Stimulated activated CD4-positive, alpha-beta T cell treated with anti-CD3 and anti-CD28 coated beads, Interleukin-12 subunit alpha, Interleukin-12 subunit beta, amount 100 ng/mL, for 24 hours (primary cell): ENCODE measurements around the gene METTL25B.

Experiments used
- DNase-seq, 2 experiments: peaks; one replicate each; pipeline ENCODE4 v3.0.0-alpha.2; 2020; ENCODE audit warnings: low read depth in 2 of 2

METTL25B gene

DNA sequence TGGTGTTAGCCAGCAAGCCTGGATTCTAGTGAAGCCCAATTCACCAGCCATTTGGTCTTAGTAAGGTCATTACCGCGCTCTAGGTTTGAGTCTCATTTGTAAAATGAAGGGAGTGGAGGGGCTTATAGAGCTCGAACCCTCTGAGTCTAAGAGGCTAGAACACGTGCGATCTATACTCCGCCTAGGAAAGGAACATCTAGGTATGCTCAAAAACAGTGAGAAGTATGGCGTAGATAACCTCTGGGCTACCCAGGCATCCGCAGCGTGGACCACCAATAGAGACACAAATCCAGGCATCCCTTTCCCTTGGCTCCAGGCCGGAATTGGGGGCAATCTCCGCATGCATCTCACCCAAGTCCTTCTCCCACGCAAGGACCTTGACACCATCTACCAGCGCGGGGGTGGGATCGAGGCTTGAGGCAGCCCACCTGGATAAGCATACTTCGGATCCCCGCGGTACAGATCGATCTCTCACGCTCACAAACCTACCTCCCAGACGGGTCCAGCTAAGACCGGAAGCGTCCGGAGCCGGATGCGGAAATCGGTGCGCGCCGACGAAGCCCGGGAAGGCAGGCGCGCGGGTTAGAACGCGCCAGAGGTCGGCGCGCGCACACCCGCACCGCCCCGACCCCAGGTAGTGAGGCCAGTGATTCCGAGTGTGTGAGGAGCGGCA lies at the start of gene METTL25B:
Gene METTL25B (plus strand): TSS at position 544 of the 673 bp plus-strand sequence. CDS start 636 bp downstream, outside the sequence.
- DNase-seq = peak; percentile 65 to 75

DNA sequence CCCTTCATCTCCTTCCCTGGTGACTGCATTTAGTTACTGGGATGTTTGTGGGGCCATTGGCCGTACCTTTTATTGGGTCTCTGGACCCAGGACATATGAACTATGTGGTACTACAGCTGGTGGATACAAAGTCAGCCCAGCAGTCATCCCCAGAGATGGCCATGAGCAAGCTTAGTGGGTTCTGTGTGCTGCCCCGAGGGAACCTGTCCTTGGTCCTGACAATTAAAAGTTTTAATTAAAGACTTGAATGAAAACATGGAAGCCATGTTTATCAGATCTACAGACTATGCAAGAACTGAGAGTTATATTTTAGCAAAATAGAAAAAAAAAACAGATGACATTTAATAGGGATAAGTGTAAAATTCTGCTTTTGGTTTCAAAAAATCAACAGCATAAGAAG lies 48.2 kb upstream of the METTL25B start:
- DNase-seq = no peak

DNA sequence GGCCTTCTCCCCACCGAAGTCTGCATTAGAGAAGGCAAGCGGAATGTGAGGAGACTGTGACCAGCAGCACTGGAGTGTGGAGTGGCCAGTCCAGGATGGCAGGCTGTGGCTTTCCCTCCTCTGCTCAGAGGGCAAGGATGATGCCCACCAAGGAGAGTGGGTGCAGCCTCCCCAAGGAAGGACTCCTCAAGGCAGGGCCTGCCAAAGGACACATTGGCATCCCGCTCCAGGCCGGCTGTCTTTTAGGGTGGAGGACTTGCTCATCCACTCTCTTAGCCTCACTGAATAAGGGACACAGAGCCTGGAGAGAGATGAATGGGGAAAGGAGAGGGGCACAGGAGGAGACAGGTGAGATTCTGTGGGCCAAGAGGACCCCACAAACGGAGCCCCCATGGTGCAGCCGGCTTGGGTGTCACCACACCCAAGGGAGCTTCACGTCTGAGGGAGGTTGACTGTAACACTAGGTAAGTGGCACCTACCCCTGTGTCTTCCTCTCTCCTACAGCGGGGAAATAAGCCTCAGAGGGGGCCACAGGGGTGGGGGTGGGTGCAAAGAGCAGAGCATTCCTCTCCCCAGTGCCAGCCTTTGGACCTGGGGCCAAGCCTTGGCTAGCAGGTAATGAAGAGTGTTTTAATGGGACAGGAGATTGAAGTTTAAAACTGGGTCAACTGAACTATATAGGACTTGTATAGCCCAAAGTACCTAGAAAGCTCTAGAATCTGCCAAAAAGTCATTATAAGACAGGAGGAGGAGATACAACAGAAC lies 46.9 kb upstream of the METTL25B start:
- no peak for DNase-seq

DNA sequence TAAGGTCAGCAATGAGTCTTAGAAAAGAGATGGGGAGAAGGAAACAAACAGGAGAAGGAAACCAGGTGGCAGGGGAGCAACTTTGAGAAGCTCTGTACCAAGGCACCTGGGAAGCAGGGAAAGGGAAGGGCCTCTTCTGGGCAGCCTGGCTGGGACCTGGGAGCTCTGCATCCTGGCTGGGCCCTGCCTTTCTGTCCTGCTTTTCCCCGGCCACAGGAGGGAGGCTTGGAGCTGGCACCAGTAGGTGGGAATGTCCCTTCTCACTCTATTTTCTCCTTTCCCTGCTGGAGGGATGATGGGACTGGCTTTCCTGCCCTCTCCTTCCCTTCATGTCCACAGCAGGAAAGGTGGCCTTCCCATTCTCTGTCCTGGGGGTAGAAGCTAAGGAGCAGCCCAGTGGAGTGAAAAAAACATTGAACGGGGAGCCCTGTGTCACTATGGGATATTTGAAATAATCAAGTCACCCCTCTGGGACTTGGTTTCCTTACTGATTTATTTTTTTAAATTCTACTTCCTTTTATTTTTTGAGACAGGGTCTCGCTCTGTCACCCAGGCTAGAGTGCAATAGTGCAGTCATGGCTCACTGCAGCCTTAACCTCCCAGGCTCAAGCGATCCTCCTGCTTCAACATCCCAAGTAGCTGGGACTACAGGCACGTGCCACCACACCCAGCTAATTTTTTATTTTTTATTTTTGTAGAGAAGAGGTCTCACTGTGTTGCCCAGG lies 45.9 kb upstream of the METTL25B start:
- no peak for DNase-seq

DNA sequence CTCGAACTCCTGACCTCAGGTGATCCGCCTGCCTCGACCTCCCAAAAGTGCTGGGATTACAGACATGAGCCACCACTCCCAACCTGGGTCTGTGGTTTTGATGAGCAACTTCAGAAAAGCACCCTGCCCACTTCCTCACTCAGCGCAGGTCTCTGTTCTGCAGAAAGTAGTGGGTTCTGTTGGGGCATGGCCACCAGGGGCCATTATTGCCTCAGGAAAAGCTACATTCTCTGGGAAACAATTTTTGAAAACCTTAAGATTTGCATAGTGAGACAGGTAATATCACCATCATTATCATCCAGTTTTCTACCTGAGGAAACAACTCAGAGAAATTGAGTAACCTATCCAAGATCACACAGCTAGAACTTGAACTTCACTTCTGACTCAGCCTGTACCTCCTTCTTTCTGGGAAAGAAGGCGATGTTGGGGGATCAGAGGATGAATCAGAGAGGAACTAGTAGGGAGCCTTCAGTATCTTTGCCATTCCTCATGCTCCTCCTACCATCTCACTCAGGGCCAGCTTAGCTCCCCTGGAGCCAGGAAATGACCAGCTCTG lies 44.0 kb upstream of the METTL25B start:
- peak in 1 of 2 experiments; percentile 29 for DNase-seq

DNA sequence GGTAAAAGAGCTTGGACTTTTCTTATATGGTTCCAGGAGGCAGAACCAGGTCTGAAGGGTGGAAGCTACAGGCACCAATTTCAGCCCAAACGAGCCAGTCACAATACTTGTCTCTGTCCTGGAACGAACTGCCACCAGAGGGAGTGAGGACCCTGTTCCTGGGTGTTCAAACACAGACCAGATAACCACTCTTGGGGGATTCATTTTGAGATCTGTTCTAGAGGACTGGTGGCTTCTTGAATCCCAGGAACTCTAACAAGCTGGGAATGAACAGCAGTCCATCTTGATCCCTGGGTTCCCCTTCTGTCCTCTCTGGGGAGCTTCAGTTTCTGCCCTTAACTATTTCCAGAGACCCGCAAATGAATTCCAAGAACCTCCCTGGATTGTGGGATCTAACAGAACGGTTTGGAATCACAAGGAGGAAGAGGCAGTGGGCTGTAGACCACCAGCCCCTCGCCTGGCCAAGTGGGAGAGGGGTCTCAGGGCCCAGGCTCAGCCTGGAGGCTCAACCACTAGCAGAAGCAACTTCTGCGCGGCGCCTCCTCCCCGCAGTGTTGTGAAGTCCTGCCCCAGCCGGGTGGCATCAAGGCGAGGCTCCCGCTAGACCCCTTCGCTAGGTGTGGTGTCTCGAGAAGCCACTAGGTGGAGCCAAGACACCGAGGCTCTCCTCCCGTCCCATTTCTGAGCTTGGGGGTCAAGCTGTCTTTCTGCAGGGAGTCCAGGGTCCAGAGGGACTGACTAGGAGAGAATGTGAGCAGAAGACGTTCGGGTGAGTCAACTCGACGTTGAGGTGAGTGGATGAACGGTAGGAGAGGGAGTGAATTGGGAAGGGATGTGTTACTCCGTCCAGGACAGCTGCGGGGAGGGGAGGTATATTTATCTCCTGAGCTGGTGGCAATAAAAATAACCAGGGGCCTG lies 39.0 kb upstream of the METTL25B start:
- peak; percentile 46 to 71 for DNase-seq

DNA sequence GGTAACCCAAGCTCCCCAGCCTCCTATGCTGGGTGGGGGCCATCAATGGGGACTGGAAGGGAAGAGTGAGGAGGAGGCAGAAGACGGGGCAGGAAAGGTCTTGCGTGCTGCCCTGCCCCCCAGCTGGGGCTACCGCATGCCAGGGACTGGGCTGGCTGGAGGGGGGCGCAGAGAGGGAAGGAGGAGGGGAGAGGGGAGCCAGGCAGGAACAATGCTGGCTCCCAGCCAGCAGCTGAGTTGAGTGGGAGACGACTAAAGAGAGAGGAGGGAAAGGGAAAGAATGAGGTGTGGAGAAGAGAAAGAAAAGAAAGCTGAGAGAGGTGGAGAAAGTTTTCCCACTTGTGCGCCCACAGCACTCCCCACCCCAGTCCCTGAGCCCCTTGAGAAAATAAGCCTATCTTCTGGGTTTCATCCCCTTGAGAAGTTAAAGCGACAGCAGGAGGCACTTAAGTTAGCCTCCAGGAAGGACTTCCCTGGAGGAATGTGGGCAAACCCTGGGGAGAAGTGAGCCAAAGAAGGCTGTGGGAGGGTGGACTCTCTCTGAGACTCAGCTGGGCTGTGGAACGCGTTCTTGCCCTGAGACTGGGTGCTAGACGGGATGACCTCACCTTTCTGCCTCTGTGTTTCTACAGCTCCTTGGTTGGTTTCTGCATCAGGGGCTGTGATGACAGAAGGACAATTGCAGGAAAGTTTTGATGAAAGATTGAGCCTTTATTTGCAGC lies 38.2 kb upstream of the METTL25B start:
- no peak for DNase-seq

DNA sequence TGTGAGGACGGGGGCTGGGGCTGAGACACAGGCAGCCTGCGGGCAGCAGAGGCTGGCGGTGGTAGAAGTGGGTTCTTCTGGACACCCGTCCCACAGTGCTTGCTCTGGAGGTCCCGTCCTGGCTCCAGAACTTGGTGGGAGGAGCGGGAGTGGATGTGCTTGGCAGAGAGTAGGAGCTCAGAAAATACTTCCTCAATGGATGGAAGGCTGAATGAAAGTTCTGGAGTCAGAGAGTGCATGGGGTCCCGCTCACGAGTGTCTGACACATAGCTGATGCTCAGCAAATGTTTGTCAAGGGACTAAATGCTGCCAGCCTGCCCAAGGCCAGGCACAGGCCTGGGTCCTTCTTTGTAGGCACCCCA lies 37.6 kb upstream of the METTL25B start:
- no peak for DNase-seq

DNA sequence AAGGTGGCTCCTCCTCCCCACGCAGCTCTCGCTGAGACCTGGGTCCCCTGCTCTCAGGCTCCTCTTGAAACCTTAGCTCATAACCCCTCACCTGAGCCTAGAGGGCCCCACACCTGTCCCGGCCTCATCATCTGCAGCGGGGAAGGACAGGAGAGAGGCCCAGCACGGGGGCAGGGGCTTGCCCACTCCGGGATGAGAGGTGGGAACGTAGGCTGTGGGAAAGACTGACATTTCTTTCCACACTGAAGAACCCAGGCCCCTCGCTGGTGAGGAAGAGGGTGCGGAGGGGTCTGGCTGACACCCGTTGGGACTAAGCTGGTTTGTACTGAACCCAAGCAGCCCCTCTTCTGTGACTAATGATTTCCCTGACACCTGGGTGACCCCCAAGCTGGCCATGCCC lies 37.1 kb upstream of the METTL25B start:
- no peak for DNase-seq

DNA sequence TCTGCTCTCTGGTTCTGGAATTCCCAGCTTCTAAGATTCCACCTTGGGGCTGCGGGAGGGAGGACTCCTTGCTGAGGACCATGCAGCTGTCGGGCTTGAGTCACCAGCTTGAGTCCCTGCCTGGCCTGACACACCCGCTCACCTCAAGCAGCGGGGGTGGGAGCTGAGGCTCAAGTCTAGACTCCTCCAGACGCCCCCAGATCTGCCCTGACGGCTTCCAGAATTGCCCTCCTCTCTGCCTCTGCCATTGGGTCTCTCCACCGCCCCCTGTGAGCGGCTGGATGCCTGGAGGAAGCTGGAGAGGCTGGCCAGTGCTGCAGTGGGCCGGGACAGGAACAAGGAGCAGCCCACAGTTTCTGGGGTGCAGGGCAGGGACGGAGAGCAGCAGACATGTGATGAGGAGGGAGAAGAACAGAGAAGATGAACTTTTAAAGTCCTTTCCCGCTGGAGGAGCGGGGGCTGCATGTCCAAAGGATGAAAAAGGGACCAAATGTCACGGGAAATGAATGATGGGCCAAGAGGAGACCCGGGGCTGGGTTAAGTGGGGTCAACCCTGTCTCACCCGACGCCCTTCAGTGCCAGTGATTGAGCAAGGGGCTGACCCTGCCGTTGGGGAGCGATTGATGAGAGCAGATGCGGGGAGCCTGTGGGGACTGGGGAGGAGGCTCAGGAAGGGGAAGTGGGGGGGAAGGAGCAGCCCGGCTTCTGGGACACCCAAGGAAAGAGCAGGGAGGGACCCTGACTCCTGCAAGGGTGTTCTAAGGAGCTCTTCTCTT lies 36.4 kb upstream of the METTL25B start:
- no peak for DNase-seq

DNA sequence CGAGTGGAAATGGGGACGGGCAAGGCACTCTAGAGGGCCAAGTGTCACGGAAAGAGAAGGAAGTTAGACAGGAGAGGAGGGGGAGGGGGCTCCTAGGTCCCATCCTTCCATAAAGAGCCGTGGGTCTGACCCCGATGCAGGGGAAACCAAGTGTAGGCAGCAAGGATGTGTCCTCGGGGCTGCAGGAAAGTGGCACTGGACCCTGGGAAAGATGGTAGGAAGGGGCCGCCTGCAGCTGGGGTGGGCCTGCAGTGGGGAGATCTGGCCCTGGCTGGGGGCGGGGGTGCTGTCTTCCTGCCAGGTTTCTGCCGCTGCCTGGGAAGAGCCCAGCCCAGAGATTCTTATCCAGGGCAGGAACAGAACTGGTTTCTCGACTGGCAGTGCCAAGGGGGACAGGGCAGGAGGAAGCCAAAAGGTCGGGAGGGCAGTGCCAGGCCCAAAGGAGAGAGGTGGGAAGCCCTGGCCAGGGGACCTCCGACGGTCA lies 35.8 kb upstream of the METTL25B start:
- DNase-seq = no peak

DNA sequence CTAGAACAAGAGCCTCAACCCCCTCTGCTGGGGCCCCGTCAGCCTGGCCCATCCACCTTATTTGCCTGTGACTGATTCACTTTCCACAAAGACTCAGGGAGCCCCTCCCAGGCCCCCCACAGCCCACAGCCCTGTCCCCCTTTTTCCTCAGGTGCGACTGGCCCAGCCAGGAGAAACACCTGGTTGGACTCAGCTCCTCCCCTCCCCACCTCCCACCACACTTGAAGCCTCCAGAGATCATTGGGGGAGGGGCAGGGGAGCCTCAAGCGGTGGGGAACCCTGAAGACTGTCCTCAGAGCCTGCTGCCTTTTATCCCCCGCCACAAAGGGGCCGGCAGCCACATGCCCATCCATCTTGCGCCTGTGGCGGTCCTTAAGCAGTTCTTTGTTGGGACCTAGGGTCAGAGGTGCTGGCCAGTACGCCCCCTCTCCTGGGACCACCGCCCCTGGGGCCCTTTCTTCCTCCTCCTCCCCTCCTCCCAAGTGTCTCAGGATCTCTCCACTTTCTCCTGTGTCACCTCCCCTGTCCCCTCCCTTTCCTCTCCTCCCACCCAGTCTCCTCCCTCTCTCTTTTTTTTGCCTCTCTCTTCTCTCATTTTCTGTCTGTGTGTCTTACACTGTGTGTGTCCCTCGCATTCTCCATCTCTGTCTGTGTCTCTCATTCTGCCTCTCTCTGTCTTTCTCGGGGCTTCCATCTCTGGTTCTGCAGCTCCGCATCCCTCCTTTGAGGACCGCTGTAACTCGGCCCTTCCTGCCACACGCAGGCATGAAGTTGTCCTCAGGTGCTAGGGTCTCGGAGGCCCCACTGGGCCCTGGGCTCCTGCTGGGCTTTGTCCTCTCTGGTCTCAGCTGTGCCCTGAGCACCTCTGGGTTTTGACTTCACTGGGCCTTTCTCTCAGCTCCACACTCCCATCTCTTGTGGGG lies 35.1 kb upstream of the METTL25B start:
- no peak for DNase-seq

DNA sequence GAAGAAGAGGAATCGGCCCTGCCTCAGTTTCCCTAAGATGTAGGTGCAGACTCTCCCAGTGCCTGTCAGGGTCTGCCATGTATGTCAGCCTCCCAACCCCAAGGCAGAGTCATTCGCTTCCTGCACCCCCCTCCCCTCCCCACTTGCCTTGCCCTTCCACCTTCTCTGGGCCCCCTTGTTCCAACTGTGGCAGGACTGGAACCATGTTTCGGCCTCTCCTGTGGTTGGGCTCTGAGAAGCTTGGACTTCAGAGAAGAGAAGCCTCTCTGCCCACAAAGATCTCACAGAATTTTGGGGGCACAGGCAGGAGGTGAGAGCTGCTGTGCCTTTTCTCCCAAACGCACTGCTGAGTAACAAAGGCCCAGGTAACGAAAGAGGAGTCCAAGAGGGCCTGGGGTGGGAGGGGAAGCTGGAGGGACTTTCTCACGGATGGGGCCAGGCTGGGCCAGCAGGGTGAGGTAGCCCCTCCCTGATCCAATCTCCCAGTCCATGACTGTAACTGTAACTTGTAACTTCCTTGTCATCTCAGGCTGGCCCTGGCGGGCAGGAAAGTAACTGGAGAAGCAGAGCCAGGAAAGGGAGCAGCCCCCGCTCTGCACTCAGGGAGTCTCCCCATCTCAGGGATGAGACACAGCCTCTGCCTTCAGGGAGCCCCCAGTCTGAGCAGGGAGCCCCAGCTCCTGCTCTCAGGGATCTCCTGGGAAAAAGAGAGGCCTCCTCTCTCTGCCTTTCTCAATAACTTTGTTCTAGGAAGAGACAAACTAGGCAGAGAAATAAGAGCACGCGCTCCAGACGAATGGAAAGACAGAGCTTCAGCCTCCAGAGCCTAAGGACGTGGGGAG lies 34.2 kb upstream of the METTL25B start:
- no peak for DNase-seq

DNA sequence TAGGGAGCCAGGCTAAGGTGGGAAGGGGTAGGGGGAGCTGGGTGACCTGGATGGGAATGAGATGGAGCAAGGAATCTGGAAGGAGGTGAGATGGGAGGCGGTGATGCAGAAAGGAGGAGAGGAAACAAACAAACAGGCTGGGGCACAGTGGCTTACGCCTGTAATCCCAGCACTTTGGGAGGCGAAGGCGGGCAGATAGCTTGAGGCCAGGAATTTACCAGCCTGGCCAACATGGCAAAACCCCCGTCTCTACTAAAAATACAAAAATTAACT lies 33.6 kb upstream of the METTL25B start:
- no peak for DNase-seq

DNA sequence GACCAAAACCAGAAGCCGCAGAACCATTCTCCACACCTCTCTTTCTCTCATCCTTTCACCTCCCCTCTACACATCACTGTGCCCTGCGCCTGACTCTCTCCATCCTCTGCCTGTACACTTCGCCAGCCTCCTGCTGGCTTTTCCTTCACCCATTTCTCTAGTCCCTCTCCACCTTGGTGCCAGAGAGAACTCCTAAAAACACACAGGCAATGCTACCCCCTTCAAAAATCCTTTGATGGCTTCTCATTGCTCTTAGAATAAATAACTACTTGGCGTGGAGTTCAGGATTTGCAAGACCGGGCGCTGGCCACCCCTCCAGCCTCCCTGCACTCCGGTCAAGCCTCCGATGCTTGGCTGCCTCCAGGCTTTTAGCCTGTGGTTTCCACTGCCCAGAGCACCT lies 31.5 kb upstream of the METTL25B start:
- no peak for DNase-seq

DNA sequence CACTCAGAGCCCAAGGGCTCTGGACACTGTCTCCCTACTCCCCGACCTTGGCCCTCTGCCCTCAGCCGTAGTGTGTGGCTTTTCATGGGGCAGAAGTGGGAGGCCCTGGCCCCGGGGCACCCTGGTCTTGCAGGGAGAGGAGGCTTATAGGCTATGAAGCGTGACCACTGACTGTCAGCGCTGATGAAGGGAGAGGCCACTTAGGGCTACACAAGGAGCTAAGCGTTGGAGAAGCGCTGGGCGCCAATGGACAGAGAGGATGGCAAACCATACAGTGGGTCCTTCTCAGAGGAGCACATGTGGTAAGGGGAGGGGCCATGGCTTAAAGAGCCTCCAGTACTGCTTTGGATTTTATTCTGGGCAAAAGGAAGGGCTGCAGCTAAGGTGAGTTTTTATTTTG lies 30.8 kb upstream of the METTL25B start:
- DNase-seq = no peak

DNA sequence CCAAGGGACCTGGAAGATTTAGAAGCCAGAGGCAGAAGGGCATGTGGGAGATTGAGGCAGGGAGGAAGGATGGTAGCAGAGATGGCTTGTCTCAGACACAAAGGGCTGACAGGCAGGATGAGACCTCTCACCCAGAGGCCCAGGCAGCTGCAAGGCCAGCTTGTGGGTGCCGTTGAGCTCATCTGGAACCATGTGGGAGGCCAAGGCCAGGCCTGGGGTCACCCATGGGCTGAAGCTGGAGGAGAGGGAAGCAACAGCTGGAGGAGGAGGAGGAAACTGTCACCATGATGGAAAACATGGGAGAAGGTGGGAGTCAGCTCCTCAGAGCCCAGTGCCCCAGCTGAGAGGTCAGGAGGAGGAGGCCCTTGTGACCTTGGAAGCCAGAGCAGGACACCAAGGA lies 29.3 kb upstream of the METTL25B start:
- DNase-seq = no peak
